PFSK-1 (cell line): ENCODE data around the gene TMEM80. TPM values are rescaled to one million over a fixed set of nuclear protein-coding genes. Genes with fewer than 3 reads are reported as not detected.

Experiments
- FOXP2 ChIP-seq: optimal IDR thresholded peaks from 2 replicates; pipeline ENCODE3; 2011; ENCODE audit warnings: borderline replicate concordance, control low read depth, inconsistent platforms; ENCODE audit not compliant: insufficient read depth; ENCODE audit errors: extremely low read length, extremely low read depth
- POLR2AphosphoS5 ChIP-seq: IDR thresholded peaks from 2 replicates; pipeline ENCODE4 v1.6.1; 2012; ENCODE audit warnings: low read depth, mild to moderate bottlenecking, control low read depth, low read length, moderate library complexity
- SIN3A ChIP-seq: IDR thresholded peaks from 2 replicates; pipeline ENCODE4 v1.6.1; 2012; ENCODE audit warnings: mild to moderate bottlenecking, low read length, moderate library complexity, borderline replicate concordance; ENCODE audit not compliant: insufficient read depth
- TAF1 ChIP-seq: IDR thresholded peaks from 2 replicates; pipeline ENCODE4 v1.6.1; 2012; ENCODE audit warnings: low read length, control low read depth, borderline replicate concordance; ENCODE audit not compliant: insufficient read depth
- polyA plus RNA-seq: library from polyadenylated mRNA; unstranded; fragments of >200 nt; gene quantifications from one replicate; pipeline ENCODE4 v1.2.1, GENCODE V29; 2012; ENCODE audit warnings: low read depth, missing spikeins; ENCODE audit not compliant: insufficient read length
- TF ChIP-seq, protein P1 (sequence below), 2 experiments: IDR thresholded peaks; 2 replicates each; pipeline versions ENCODE4 v1.6.1 to v1.8.0; 2011 to 2012; ENCODE audit warnings: low read depth in 2 of 2, low read length in 2 of 2, control low read depth in 1 of 2, inconsistent platforms in 1 of 2, mild to moderate bottlenecking in 1 of 2, moderate library complexity in 1 of 2; ENCODE audit not compliant: insufficient read depth in 1 of 2

Gene TMEM80
- polyA plus RNA-seq = 8.0 TPM

DNA sequence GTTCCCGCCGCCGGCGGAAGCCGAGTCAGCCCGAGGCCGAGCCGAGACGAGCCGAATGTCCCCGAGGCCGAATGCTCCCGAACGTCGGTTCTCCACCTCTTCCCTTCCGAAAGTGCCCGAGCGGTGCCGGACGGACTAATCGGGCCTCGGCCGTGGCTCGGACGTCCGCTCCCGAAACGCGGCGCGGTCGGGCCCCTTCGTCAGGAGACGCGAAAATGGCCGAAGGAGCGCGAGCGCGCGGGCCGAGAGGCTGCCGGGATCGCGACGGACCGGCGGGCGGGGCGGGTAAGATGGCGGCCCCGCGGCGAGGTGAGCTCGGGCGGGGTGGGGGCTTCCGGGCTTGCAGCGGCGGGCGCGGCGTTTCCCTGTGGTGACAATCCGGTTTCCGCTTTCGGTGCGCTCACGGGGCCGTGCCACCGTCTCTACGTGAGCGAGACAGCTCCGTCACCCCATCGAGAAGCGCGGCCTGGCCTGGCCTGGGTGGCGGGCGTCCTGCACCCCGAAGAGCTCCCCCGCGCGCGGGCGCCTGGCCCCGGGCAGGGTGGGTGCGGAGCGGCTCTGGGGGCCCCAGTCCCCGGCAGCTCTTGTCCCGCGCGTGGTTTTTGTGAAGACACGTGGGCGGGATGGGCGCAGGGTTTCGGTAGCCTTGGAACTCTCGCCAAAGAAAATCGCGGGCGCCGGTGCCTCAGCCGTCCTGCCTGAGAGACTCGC, at the start of gene TMEM80:
TMEM80 (plus strand) TSS at position 279 of the 711 bp plus-strand sequence; CDS start at position 291, 12 bp downstream.
- no peak for TF ChIP-seq FOXP2
- TF ChIP-seq SIN3A = peak; percentile 51; the same call in 1 of the 2 replicates
- TF ChIP-seq TAF1 = peak; percentile 92
- TF ChIP-seq, protein P1, sequence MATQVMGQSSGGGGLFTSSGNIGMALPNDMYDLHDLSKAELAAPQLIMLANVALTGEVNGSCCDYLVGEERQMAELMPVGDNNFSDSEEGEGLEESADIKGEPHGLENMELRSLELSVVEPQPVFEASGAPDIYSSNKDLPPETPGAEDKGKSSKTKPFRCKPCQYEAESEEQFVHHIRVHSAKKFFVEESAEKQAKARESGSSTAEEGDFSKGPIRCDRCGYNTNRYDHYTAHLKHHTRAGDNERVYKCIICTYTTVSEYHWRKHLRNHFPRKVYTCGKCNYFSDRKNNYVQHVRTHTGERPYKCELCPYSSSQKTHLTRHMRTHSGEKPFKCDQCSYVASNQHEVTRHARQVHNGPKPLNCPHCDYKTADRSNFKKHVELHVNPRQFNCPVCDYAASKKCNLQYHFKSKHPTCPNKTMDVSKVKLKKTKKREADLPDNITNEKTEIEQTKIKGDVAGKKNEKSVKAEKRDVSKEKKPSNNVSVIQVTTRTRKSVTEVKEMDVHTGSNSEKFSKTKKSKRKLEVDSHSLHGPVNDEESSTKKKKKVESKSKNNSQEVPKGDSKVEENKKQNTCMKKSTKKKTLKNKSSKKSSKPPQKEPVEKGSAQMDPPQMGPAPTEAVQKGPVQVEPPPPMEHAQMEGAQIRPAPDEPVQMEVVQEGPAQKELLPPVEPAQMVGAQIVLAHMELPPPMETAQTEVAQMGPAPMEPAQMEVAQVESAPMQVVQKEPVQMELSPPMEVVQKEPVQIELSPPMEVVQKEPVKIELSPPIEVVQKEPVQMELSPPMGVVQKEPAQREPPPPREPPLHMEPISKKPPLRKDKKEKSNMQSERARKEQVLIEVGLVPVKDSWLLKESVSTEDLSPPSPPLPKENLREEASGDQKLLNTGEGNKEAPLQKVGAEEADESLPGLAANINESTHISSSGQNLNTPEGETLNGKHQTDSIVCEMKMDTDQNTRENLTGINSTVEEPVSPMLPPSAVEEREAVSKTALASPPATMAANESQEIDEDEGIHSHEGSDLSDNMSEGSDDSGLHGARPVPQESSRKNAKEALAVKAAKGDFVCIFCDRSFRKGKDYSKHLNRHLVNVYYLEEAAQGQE (IDR thresholded peaks at IDR 0.05; ENCODE audit: insufficient read depth in 1 of 2, low read depth in 2 of 2, low read length in 2 of 2) = no peak
- TF ChIP-seq POLR2AphosphoS5 = no peak; the same call in 1 of the 2 replicates

GRCh38 chr11:646214-646613, 49.4 kb upstream of the TMEM80 start:
- TF ChIP-seq, protein P1 (IDR thresholded peaks at IDR 0.05; ENCODE audit: insufficient read depth in 1 of 2, low read depth in 2 of 2, low read length in 2 of 2) = no peak
- TF ChIP-seq FOXP2 (no peak), SIN3A (no peak), TAF1 (no peak), POLR2AphosphoS5 (no peak)

DNA sequence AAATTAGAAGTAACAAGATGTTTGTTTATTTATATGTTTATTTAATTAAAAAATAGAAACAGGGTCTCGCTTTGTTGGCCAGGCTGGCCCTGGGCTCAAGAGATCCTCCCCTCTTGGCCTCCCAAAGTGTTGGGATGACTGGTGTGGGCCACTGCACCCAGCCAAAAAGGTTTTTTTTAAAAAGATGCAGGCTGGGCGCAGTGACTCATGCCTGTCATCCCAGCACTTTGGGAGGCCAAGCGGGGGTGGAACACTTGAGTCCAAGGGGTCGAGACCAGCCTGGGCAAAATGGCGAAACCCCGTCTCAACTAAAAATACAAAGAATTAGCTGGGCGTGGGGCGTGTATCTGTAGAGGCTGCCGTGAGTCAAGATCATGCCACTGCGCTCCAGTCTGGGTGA, 45.1 kb upstream of the TMEM80 start:
- no peak for TF ChIP-seq SIN3A
- no peak for TF ChIP-seq FOXP2
- no peak for TF ChIP-seq TAF1
- no peak for TF ChIP-seq POLR2AphosphoS5
- TF ChIP-seq, protein P1 (IDR thresholded peaks at IDR 0.05; ENCODE audit: insufficient read depth in 1 of 2, low read depth in 2 of 2, low read length in 2 of 2) = no peak

GRCh38 chr11:653837-654236, 41.8 kb upstream of the TMEM80 start:
- TF ChIP-seq POLR2AphosphoS5 (no peak), SIN3A (no peak), TAF1 (no peak), FOXP2 (no peak)
- TF ChIP-seq, protein P1 (IDR thresholded peaks at IDR 0.05; ENCODE audit: insufficient read depth in 1 of 2, low read depth in 2 of 2, low read length in 2 of 2) = no peak
